Activated CD4-positive, alpha-beta T cell treated with anti-CD3 and anti-CD28 coated beads, Interleukin-2, amount 10 ng/mL, durations not matched to agents 24 days and 14 days (primary cell): ENCODE data around the gene KRT86. TPM values are rescaled to one million over a fixed set of nuclear protein-coding genes. Genes with fewer than 3 reads are reported as not detected.
"Not testable (repeated sequence)": the region's sequence is repeated elsewhere in the genome, so short reads cannot be mapped to it uniquely, and the experiment has no call there.

Experiments
- DNase-seq: peaks from one replicate; pipeline ENCODE4 v3.0.0; 2022
- H3K27ac Mint-ChIP-seq: one replicate; pipeline ENCODE4 v1.8.0; 2022; ENCODE audit warnings: mild to moderate bottlenecking, mixed read lengths
- H3K27me3 Mint-ChIP-seq: one replicate; pipeline ENCODE4 v1.8.0; 2022; ENCODE audit warnings: mixed read lengths
- H3K36me3 Mint-ChIP-seq: one replicate; pipeline ENCODE4 v1.8.0; 2022; ENCODE audit warnings: low read depth, mild to moderate bottlenecking, mixed read lengths
- H3K4me1 Mint-ChIP-seq: one replicate; pipeline ENCODE4 v1.8.0; 2021; ENCODE audit warnings: mixed read lengths
- H3K4me3 Mint-ChIP-seq: one replicate; pipeline ENCODE4 v1.8.0; 2022; ENCODE audit warnings: mild to moderate bottlenecking, moderate library complexity, mixed read lengths
- H3K9me3 Mint-ChIP-seq: one replicate; pipeline ENCODE4 v1.8.0; 2021; ENCODE audit warnings: mixed read lengths
- intact Hi-C: fragments of 100-400 bp; cut with micrococcal nuclease; formaldehyde crosslinking; loops from one replicate; pipeline ENCODE4 v1.15.1; 2023
- total RNA-seq: library from RNA; stranded (reverse); gene quantifications from 2 replicates; pipeline ENCODE4 v1.2.3, GENCODE V29; 2022

Gene KRT86
- total RNA-seq, 1 donor from 2014 or later, result 0.44 TPM

GRCh38 chr12:52310622-52311284 is 36.3 kb downstream of the KRT86 start:
- Mint-ChIP-seq H3K36me3 (peaks cover 3% of the 10 kb centered on the region), H3K27me3 (peaks cover 73% of the 10 kb centered on the region), H3K4me1 (peaks cover 9% of the 10 kb centered on the region), H3K4me3 (no peak overlapping the region), H3K27ac (no peak overlapping the region), H3K9me3 (no peaks in the 10 kb centered on the region)
- DNase-seq, result no peak
- intact Hi-C loops, result no loop called here

DNA sequence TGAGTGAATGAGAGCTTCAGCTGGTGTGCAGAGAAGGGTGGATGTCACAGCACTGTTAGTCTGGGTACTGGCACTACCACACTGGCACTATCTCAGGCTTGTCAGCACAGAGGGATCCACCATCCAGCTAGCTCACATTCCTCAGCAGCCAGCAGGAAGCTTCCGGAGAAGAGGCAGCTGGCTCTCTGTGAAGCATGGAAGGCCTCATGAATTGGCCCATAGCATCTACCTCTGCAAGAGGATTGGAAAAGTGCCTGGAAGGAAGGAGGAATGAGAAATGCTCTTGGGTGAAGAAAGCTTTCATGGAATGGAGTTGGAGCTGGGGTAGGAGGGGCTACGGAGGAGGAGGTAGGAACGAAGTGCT is 36.8 kb downstream of the KRT86 start:
- Mint-ChIP-seq H3K36me3 (peaks cover 3% of the 10 kb centered on the region), H3K27ac (no peak overlapping the region), H3K27me3 (peaks cover 72% of the 10 kb centered on the region), H3K9me3 (no peaks in the 10 kb centered on the region), H3K4me3 (no peak overlapping the region), H3K4me1 (peaks cover 7% of the 10 kb centered on the region)
- intact Hi-C loops, result no loop called here
- DNase-seq, result no peak

DNA sequence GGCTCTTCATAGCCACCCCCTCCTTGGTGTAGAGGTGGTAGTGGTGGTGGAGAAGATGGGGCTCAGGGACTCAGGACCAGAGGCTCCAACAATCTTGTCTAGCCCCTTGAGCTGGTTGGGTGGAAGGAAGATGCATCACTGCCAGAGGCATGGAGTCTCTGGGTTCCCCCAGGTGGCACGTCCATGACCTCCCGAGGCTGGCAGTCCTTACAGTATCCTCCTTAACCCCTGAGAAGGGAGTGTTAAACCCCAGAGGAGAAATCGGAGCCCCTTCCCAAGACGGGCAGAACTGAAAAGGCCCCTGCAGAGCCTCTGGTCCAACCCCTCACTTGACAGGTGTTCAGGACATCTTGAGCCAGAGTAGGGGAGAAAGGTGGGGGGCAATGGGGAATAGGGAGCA is 37.6 kb downstream of the KRT86 start:
- intact Hi-C loops, result no loop called here
- Mint-ChIP-seq H3K27me3 (peaks cover 64% of the 10 kb centered on the region), H3K36me3 (peaks cover 3% of the 10 kb centered on the region), H3K27ac (no peak overlapping the region), H3K9me3 (no peaks in the 10 kb centered on the region), H3K4me1 (peaks cover 7% of the 10 kb centered on the region), H3K4me3 (no peak overlapping the region)
- DNase-seq, result no peak

DNA sequence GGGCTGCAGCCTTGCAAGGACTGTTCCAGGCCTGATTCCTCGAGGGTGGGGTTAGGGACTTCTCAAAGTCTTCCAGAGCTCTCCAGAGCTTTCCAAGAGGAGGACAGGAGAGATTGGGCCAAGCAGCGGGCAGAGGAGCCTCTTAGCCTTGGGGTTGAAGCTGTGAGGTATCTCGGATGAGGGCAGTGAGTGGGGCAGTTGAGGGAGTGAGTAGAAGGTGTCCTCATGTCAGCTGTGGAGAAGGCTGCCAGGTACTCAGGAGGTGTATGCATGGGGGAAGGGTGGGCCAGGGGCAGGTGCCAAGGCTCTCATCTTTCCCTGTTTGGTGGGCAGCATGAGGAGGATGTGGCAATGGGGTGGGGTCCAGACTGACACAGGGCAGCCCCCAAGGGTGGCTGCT is 39.0 kb downstream of the KRT86 start:
- Mint-ChIP-seq H3K36me3 (peaks cover 3% of the 10 kb centered on the region), H3K9me3 (no peaks in the 10 kb centered on the region), H3K4me1 (peaks cover 4% of the 10 kb centered on the region), H3K4me3 (no peak overlapping the region), H3K27me3 (peaks cover 54% of the 10 kb centered on the region), H3K27ac (no peak overlapping the region)
- intact Hi-C loops, result no loop called here
- DNase-seq, result no peak

- no peak for DNase-seq
- H3K4me3 Mint-ChIP-seq, result no peak overlapping the region
- H3K27ac Mint-ChIP-seq, result no peak overlapping the region
- intact Hi-C loops, result no loop called here
- no peaks in the 10 kb centered on the region for H3K9me3 Mint-ChIP-seq
- peaks cover under 1% of the 10 kb centered on the region for H3K36me3 Mint-ChIP-seq
- peaks cover 51% of the 10 kb centered on the region for H3K27me3 Mint-ChIP-seq
- peaks cover 1% of the 10 kb centered on the region for H3K4me1 Mint-ChIP-seq
Measured at GRCh38 chr12:52313926-52314325, 39.5 kb downstream of the KRT86 start.

GRCh38 chr12:52314511-52314910 is 40.1 kb downstream of the KRT86 start:
- Mint-ChIP-seq H3K4me3 (no peak overlapping the region), H3K9me3 (no peaks in the 10 kb centered on the region), H3K4me1 (no peaks in the 10 kb centered on the region), H3K36me3 (no peaks in the 10 kb centered on the region), H3K27ac (no peak overlapping the region), H3K27me3 (peaks cover 46% of the 10 kb centered on the region)
- intact Hi-C loops, result no loop called here
- DNase-seq, result no peak

- H3K36me3 Mint-ChIP-seq, intact Hi-C loops, H3K4me3 Mint-ChIP-seq, H3K9me3 Mint-ChIP-seq, H3K4me1 Mint-ChIP-seq, H3K27ac Mint-ChIP-seq: not testable (repeated sequence)
- peak; percentile 78 for DNase-seq
- H3K27me3 Mint-ChIP-seq, result peaks cover 42% of the 10 kb centered on the region
Measured at GRCh38 chr12:52315721-52316120, 41.3 kb downstream of the KRT86 start.

DNA sequence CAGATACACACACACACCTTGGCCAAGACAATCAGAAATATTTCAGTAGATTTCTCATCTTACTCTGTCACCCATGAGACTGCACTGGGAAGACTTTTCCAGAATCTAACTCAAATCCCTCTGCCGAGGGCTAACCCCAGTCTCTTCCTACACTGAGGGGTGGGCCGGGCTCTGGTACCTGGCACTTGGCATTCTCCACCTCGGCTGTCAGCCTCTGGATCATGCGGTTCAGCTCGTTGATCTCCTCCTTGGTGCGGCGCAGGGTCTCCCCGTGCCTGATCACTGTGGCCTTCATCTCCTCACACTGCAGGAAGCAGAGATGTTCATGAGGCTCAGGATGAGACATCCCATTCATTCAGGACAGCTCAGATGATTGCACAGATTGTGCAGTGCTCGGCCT is 41.8 kb downstream of the KRT86 start:
- DNase-seq, result no peak
- H3K9me3 Mint-ChIP-seq, result no peaks in the 10 kb centered on the region
- peaks cover 36% of the 10 kb centered on the region for H3K27me3 Mint-ChIP-seq
- H3K27ac Mint-ChIP-seq, result no peak overlapping the region
- intact Hi-C loops, result no loop called here
- no peak overlapping the region for H3K4me3 Mint-ChIP-seq
- H3K4me1 Mint-ChIP-seq, result no peaks in the 10 kb centered on the region
- no peaks in the 10 kb centered on the region for H3K36me3 Mint-ChIP-seq

GRCh38 chr12:52316701-52317100 is 42.3 kb downstream of the KRT86 start:
- Mint-ChIP-seq H3K27ac (no peak overlapping the region), H3K27me3 (peaks cover 32% of the 10 kb centered on the region), H3K36me3 (no peaks in the 10 kb centered on the region), H3K4me1 (no peaks in the 10 kb centered on the region), H3K9me3 (no peaks in the 10 kb centered on the region), H3K4me3 (no peak overlapping the region)
- intact Hi-C loops, result no loop called here
- DNase-seq, result no peak

DNA sequence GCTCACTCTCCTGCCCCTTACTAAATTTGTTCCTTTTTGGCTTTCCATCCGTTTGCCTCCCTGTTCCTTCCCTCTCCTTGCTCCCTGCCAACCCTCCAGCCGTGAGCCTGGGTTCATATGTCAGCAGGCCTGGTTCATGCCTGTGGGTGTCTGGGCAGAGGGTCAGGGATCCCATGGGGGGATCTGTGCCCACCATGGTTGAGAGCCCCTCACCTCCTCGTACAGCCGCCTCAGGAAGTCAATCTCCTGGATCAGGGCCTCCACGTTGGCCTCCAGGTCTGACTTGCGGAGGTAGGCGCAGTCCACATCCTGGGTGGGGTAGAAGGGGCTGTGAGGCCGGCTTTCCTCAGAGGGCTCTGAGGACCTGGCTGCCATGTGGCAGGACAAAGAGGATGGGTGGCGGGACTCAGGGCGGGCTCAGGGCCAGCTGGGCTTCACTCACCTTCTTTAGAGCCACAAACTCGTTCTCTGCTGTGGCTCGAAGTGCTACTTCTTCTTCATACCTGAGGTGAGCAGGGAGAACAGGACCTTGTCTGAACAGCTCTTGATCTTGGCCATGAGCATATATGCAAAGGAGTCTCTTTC is 43.1 kb downstream of the KRT86 start:
- no peak overlapping the region for H3K27ac Mint-ChIP-seq
- no peak overlapping the region for H3K4me3 Mint-ChIP-seq
- H3K27me3 Mint-ChIP-seq, result peaks cover 30% of the 10 kb centered on the region
- no peaks in the 10 kb centered on the region for H3K4me1 Mint-ChIP-seq
- DNase-seq, result no peak
- H3K9me3 Mint-ChIP-seq, result no peaks in the 10 kb centered on the region
- no peaks in the 10 kb centered on the region for H3K36me3 Mint-ChIP-seq
- intact Hi-C loops, result no loop called here

DNA sequence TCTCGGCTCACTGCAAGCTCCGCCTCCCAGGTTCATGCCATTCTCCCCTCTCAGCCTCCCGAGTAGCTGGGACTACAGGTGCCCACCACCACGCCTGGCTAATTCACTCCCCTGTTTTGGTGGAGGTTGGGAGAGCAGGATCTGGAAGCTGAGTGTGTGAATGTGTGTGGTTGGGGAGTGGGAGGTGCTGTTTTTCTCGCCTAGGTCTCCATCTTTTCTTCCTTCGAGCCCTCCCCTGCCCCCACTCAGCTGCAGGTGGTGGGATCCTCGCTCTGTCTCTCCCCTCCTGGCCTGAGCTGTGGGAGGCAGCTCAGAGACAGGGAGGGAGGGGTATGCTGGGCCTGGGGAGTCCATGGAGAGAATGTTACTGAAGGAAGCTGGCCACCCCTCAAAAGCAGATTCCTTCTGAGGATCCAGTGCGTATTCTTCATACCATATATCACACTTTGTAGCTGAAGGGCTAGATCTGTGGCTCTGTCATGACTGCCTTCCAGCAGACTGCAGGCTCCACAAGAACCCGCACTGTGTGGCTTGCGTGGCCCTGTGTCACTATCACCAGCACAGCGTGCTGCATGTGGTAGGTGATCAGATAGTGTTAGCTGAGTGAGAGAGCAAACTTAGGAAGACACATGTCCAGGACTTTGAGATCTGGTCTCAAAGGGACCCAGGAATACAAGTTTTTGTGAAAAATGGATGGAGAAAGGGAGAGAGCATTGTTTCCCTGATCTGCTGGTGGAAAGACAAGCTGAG is 44.0 kb downstream of the KRT86 start:
- Mint-ChIP-seq H3K4me3 (no peak overlapping the region), H3K9me3 (no peaks in the 10 kb centered on the region), H3K27me3 (peaks cover 28% of the 10 kb centered on the region), H3K4me1 (no peaks in the 10 kb centered on the region), H3K27ac (no peak overlapping the region), H3K36me3 (no peaks in the 10 kb centered on the region)
- intact Hi-C loops, result no loop called here
- DNase-seq, result no peak

DNA sequence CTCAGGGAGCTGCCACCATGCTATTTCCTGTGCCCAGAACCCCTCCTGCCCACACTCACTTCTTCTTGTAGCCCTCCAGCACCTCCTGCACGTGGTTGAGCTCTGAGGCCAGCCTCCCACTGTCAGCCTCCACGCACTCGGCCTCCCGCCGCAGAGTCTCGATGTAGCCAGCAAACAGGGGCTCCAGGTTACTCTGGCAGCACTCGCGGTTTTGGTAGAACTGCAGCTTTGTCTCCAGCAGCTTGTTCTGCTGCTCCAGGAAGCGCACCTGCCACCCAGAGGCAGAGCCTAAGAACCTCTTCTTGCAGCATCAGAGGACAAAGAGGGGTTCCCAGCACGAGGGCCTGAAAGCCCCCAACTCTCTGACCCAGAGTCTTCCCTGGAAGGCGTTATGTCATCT is 44.7 kb downstream of the KRT86 start:
- Mint-ChIP-seq H3K27ac (no peak overlapping the region), H3K4me1 (no peaks in the 10 kb centered on the region), H3K4me3 (no peak overlapping the region), H3K36me3 (no peaks in the 10 kb centered on the region), H3K27me3 (peaks cover 22% of the 10 kb centered on the region), H3K9me3 (no peaks in the 10 kb centered on the region)
- intact Hi-C loops, result no loop called here
- no peak for DNase-seq

DNA sequence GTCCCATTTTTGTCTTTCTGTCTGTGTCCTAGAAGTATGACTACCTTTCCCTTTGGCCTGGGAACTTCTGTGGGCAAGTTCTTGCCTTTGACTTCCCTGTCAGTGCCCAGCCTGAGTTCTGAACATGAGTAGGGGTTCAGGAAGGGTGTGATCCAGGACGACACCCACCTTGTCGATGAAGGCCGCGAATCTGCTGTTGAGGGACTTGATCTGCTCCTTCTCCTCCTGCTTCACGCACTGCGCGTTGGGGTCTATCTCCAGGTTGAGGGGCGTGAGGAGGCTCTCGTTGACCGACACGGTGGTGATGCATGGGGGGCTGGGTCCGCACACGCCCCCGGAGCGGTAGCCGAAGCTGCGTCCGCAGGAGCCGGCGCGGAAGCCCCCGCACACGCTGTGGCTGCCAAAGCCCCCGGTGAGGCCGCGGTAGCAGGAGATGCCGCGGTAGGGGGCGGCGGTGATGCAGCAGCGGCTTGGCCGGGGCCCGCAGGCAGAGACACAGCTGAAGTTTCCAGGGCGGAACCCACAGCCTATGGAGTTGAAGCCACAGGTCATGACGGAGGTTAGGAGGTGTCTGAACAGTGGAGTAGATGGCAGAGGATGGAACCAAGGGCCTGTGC is 46.4 kb downstream of the KRT86 start, which contains the start of gene KRT83:
TSS of gene KRT83 (minus strand) at position 615 of the 617 bp plus-strand sequence. CDS start at position 552, 63 bp downstream.
- peaks cover 26% of the 10 kb centered on the region for H3K27me3 Mint-ChIP-seq
- intact Hi-C loops, result no loop called here

DNA sequence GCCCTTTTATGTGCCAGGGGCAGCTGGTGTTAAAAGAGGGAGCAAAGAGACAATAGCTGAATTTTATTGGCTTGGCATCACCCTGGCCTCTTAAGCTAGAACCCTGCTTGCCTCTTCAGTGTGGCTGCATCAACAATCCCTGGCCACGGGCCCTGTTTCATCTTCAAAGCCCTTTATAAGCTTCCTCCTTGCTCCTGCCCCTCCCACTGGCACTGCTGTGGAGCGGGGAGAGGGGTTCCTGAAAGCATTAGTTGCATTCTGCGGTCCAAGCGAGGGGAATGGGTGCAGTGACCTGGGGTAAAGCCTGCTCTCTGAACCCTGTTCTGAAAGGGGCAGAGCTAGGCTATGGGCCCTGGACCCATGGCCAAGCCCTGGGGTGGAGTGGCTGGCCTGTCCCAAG is 47.0 kb downstream of the KRT86 start:
- Mint-ChIP-seq H3K4me3 (no peak overlapping the region), H3K27ac (no peak overlapping the region), H3K4me1 (no peaks in the 10 kb centered on the region), H3K27me3 (peaks cover 28% of the 10 kb centered on the region), H3K36me3 (no peaks in the 10 kb centered on the region), H3K9me3 (no peaks in the 10 kb centered on the region)
- no peak for DNase-seq
- intact Hi-C loops, result no loop called here

More for the DNA sequence above, 46.4 kb downstream of the KRT86 start, which contains the start of gene KRT83:
- no peak within 1 kb of the TSS for H3K27ac Mint-ChIP-seq
- DNase-seq, result no peak
- H3K9me3 Mint-ChIP-seq, result no peaks in the 10 kb centered on the region
- no peaks in the 10 kb centered on the region for H3K36me3 Mint-ChIP-seq
- H3K4me1 Mint-ChIP-seq, result no peaks in the 10 kb centered on the region
- H3K4me3 Mint-ChIP-seq, result no peak within 1 kb of the TSS
